PFSK-1 (cell line): Measurements from ENCODE around the gene FAN1.

Source experiments
- POLR2AphosphoS5 ChIP-seq: IDR thresholded peaks from 2 replicates; pipeline ENCODE4 v1.6.1; 2012; ENCODE audit warnings: low read depth, mild to moderate bottlenecking, control low read depth, low read length, moderate library complexity
- TAF1 ChIP-seq: IDR thresholded peaks from 2 replicates; pipeline ENCODE4 v1.6.1; 2012; ENCODE audit warnings: low read length, control low read depth, borderline replicate concordance; ENCODE audit not compliant: insufficient read depth

- TF ChIP-seq POLR2AphosphoS5 = no peak
- no peak for TF ChIP-seq TAF1
Observed at GRCh38 chr15:30978328-30978727, 74.6 kb downstream of the FAN1 start.
